T1000 (cell line): ENCODE results near the gene DNASE1L3.
"Not testable (repeated sequence)": the region's sequence is repeated elsewhere in the genome, so short reads cannot be mapped to it uniquely, and the experiment has no call there.

Experiments used
- DNase-seq: peaks from one replicate; lab custom pipeline; 2025; ENCODE audit warnings: mixed read lengths; lab: John Stamatoyannopoulos, UW

Gene DNASE1L3

GRCh38 chr3:58210761-58211460 is at the start of gene DNASE1L3:
DNASE1L3 (minus strand) TSS chr3:58210972; CDS start chr3:58210906, 66 bp downstream.
- DNase-seq, result no peak

DNA sequence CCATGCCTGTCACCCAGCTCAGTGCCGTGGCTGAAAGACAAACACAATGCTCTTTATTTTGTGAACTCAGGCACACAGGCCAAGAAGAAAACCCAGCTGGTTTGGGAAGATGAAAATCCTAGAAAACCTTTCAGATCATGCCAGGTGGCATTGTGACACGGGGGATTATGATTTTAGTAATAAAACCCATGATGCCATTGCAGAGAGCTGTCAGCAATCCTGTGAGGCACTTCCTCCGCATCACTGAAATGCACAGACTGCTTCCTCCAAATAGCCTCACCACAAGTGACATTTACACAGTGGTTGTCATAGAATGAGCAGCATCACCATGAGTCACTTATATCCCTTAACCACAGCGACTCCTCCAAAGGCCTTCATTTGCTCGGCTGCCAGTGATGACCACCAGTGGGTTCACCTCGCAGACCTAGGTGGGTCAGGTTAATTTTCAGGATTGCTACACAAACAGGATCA is 49.5 kb upstream of the DNASE1L3 start:
- DNase-seq, result no peak

DNA sequence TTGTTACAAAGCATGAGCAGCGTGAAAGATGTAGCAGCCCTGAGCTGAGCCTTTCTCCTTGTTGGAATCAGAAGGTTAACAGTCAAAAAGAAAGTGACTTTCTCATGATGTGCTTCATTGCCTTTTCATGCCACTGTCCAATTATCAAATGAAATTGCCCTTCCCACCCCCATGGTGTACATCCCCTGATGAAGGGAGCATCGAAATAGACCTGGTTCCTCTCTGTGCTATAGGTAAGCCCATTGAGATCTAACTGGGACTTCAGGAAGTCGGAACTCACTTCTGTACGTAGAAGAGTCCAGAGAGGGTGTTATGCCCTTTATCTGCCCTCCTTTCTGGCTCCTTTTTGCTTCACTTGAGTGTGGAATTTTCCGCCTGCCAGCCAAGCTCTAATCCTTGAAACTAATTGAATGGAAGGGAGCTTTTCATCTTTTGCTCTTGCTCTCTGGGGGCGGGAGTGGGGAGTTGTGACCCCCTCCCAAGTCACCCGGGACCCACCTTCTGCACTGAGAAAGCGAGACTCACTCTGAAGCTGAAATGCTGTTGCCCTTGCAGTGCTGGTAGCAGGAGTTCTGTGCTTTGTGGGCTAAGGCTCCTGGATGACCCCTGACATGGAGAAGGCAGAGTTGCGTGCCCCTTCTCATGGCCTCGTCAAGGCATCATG is 47.8 kb upstream of the DNASE1L3 start:
- no peak for DNase-seq

DNA sequence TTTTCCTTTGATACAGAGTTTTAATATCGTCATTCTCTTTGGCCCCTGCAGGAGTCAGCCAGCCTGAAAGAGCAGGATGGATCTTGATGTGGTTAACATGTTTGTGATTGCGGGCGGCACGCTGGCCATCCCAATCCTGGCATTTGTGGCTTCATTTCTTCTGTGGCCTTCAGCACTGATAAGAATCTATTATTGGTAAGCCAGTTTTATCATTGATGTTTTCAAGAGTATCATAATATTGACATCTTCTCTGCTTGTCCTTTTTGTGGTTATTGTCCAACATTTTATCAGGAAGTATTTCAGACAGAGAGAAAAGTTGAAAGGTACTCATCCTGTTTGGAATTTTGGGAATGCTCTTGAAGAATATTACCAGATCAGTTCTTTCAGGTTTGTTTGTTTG is 45.7 kb upstream of the DNASE1L3 start:
- no peak for DNase-seq

- DNase-seq, result no peak
Measured at GRCh38 chr3:58256061-58256460, 45.3 kb upstream of the DNASE1L3 start.

DNA sequence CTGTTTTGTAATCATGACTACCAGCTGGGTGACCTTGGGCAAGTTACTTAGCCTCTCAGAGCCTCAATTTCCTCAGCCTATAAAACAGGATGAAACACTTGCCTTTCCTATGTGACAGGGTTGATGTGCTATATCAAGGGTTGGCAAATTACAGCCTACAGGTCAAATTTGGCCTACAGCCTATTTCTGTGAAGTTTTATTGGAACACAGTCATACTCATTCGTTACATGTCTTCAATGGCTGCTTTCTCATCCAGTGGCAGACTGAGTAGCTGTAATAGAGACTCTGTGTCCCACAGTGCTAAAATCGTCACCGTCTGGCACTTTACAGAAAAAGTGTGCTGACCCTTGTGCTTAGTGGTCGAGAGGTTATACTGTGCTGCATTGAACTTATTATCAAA is 43.4 kb upstream of the DNASE1L3 start:
- no peak for DNase-seq

GRCh38 chr3:58251631-58252035 is 40.9 kb upstream of the DNASE1L3 start:
- DNase-seq, result no peak

GRCh38 chr3:58250093-58250707 is 39.4 kb upstream of the DNASE1L3 start:
- DNase-seq, result no peak

GRCh38 chr3:58249358-58250092 is 38.8 kb upstream of the DNASE1L3 start:
- DNase-seq, result no peak

DNA sequence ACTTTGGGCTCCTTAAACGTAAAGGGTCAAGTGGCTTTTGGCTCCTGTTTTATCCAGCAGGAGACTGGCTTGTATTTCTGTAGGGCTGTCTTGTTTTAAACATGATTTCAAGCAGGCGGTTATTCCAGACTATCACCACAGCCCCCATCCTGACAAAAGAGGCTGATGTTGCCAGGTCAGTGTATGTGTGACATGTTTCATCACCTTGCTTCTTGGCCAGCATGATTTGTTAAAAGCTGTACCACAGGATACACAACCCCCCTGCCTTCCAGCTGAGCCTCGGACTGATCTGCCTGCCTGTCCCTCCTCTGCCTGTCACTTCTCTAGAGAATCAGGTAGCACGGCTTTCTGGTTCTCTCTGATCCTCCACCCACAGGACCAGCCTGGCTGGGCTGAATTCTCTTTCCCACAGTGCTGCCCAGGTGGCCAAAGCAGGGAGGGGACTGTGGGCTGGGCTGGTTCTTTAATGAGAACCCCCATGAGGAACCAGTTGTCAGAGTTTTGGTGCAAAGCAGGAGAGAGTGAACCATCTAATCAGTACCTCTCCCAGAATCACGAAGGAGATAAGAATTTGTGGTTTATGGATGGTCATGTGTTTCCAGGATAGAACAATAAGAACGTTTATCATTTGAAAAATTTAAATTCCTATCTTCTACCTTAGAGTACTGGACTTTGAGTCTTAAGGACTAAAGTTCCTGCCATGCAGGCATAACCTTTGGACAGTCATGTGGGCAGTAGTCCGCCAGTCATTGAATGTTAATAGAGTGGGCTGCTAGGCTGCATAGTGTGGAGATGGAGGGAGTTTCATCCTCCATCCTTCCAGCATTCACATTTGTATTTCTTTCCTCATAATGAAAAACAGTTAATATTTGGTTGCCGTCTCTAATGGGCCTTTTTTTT is 35.6 kb upstream of the DNASE1L3 start:
- no peak for DNase-seq

- no peak for DNase-seq
Measured at GRCh38 chr3:58243976-58244585, 33.3 kb upstream of the DNASE1L3 start.

- not testable (repeated sequence) for DNase-seq
Measured at GRCh38 chr3:58242860-58243259, 32.1 kb upstream of the DNASE1L3 start.

- no peak for DNase-seq
Measured at GRCh38 chr3:58242340-58242739, 31.6 kb upstream of the DNASE1L3 start.

GRCh38 chr3:58241306-58242044 is 30.7 kb upstream of the DNASE1L3 start:
- DNase-seq, result no peak

DNA sequence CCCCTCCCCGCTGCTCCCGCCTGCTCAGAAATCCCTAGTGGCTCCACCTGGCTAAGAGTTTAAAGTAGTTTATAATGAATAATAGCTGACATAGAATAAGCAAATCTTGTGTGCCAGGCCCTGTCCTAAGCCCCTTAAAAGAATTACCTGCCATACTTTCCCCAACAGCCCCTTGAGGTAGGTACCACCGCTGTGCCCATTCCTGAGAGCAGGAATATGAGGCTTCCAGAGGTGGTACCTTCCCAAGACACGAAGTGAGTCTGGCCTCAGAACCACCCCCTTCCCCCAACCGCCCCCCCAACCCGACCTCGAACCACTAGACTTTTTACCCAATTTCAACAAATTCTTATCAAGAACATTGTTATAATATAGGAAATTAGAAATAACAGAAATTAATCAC is 28.1 kb upstream of the DNASE1L3 start:
- no peak for DNase-seq

GRCh38 chr3:58237941-58238681 is 27.3 kb upstream of the DNASE1L3 start:
- DNase-seq, result peak; percentile 65

DNA sequence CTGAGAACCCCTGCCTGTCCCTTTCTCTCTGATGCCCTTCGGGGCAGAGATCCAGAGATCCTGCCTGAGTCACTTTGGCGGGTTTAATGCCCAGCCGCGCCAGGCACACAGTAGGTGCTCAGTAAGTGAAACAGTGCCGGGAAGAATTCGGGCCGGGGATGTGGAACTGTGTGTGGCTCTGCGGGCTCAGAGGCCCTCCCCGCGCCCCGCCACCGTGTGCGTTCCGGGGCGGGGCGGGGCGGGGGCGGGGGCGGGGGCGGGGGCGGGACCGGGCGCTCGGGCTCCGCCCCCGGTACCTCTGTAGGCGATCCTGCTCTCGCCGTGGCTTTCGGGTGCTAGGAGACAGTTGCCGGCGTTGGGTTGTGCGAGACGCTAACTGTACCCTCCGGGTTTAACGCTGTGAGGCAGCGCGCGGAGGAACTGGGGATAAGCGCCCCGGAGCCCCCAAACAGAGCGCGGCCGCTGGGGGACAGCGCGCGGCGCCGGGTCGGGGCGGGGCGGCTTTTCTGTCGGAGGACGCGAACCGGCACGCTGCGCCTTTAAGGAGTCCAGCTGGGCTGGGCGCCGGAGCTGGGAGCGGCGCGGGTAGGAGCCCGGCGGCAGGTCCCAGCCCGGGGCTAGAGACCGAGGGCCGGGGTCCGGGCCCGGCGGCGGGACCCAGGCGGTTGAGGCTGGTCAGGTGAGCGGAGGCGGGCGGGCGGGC is 26.6 kb upstream of the DNASE1L3 start, which contains the start of gene ABHD6:
Gene ABHD6, plus strand, starts transcription at position 555 of the 703 bp plus-strand sequence. CDS start 18,795 bp downstream, outside the sequence.
- peak; percentile 79 for DNase-seq

GRCh38 chr3:58236527-58237237 is 25.9 kb upstream of the DNASE1L3 start:
- DNase-seq, result no peak
